Stimulated activated CD4-positive, alpha-beta T cell treated with anti-CD3 and anti-CD28 coated beads, TNF-alpha, amount 100 ng/mL, for 48 hours (primary cell): ENCODE data around the gene GNGT2.

Experiments used
- DNase-seq, 3 donors: peaks; one replicate each; pipeline ENCODE4 v3.0.0-alpha.2; 2020; ENCODE audit warnings: low read depth in 3 of 3

GNGT2 gene

GRCh38 chr17:49229076-49229804, 18.9 kb upstream of the GNGT2 start:
- no peak for DNase-seq

GRCh38 chr17:49227436-49228261, 17.3 kb upstream of the GNGT2 start:
- peak; percentile 59 to 74 (median 60) for DNase-seq

GRCh38 chr17:49226771-49227435, 16.5 kb upstream of the GNGT2 start:
- no peak for DNase-seq

GRCh38 chr17:49225554-49226236, 15.3 kb upstream of the GNGT2 start:
- no peak for DNase-seq

GRCh38 chr17:49224997-49225337, 14.6 kb upstream of the GNGT2 start:
- no peak for DNase-seq

- DNase-seq: no peak
Measured at GRCh38 chr17:49224198-49224996, 14.0 kb upstream of the GNGT2 start.

- DNase-seq: peak; percentile 46 to 62 (median 59)
Measured at GRCh38 chr17:49223517-49224197, 13.3 kb upstream of the GNGT2 start.

GRCh38 chr17:49223168-49223516, 12.8 kb upstream of the GNGT2 start:
- no peak for DNase-seq

GRCh38 chr17:49219987-49220386, 9.6 kb upstream of the GNGT2 start:
- no peak for DNase-seq

GRCh38 chr17:49218941-49219913, 8.9 kb upstream of the GNGT2 start:
- DNase-seq: no peak

- DNase-seq: no peak
Measured at GRCh38 chr17:49217651-49218413, 7.5 kb upstream of the GNGT2 start.

- no peak for DNase-seq
Measured at GRCh38 chr17:49216953-49217650, 6.7 kb upstream of the GNGT2 start.

- no peak for DNase-seq
Measured at GRCh38 chr17:49216482-49216881, 6.1 kb upstream of the GNGT2 start.

GRCh38 chr17:49214676-49215360, 4.4 kb upstream of the GNGT2 start:
- no peak for DNase-seq

- DNase-seq: no peak
Measured at GRCh38 chr17:49213847-49214246, 3.5 kb upstream of the GNGT2 start.

GRCh38 chr17:49213399-49213798, 3.0 kb upstream of the GNGT2 start:
- no peak for DNase-seq

GRCh38 chr17:49209061-49209571, 1.3 kb downstream of the GNGT2 start:
- no peak for DNase-seq
